SJSA1 (cell line): Measurements from ENCODE around the gene PTPDC1. TPM values are rescaled to one million over a fixed set of nuclear protein-coding genes. Genes with fewer than 3 reads are reported as not detected.
A peak's percentile ranks its signal among the peaks of the same experiment; 100 is the strongest.

Source experiments
- DNase-seq, 2 experiments: peaks; one replicate each; pipeline ENCODE4 v3.0.0-alpha.2; 2015 to 2020; ENCODE audit warnings: low spot score in 2 of 2, low read depth in 1 of 2
- H3K27ac ChIP-seq: fragments of 250-450 bp; sonication (Bioruptor Pico); 2 replicates; pipeline ENCODE4 v1.5.1; 2020; ENCODE audit warnings: mild to moderate bottlenecking, moderate library complexity
- H3K27me3 ChIP-seq: fragments of 250-450 bp; sonication (Bioruptor Pico); replicated peaks from 2 replicates; pipeline ENCODE4 v1.5.1; 2020; ENCODE audit warnings: mild to moderate bottlenecking, moderate library complexity
- H3K36me3 ChIP-seq: fragments of 250-450 bp; sonication (Bioruptor Pico); 2 replicates; pipeline ENCODE4 v1.5.1; 2020; ENCODE audit warnings: mild to moderate bottlenecking
- H3K4me1 ChIP-seq: fragments of 250-450 bp; sonication (Bioruptor Pico); replicated peaks from 2 replicates; pipeline ENCODE4 v1.6.1; 2021; ENCODE audit warnings: mild to moderate bottlenecking
- H3K4me3 ChIP-seq: fragments of 250-450 bp; sonication (Bioruptor Pico); 2 replicates; pipeline ENCODE4 v1.5.1; 2020; ENCODE audit warnings: mild to moderate bottlenecking
- H3K9me3 ChIP-seq: fragments of 250-450 bp; sonication (Bioruptor Pico); replicated peaks from 2 replicates; pipeline ENCODE4 v1.5.1; 2020; ENCODE audit warnings: mild to moderate bottlenecking
- total RNA-seq: library from RNA; depleted of rRNA; stranded (reverse); fragments of >200 nt; shearing (Covaris generic); gene quantifications from 2 replicates; pipeline ENCODE4 v1.2.3, GENCODE V29; 2014; rRNA removed

The PTPDC1 gene
- 7.7 and 12.0 TPM in 2 replicates for total RNA-seq

DNA sequence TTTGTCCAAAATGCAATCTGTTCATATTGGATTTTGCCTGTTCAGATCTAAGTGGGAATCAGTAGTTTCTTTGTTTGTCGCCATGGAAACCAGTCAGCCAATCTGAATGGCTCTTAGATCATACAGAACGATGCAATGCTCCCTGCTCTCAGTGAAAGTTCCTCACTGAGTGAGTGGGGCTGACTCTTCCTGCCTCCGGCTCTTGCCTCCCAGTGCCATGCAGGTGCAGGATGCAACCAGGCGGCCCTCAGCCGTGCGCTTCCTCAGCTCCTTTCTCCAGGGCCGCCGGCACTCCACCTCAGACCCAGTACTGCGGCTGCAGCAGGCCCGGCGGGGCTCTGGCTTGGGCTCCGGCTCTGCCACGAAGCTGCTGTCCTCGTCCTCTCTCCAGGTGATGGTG is at the start of gene PTPDC1:
Gene PTPDC1 (plus strand): TSS at position 151 of the 400 bp plus-strand sequence. CDS start 67 bp downstream, at position 218.
- H3K4me1 ChIP-seq, result no peaks in the 10 kb centered on the region
- 0 out of 2 replicates have a peak, but pooled peaks cover 5% of the 10 kb centered on the region for H3K36me3 ChIP-seq
- H3K27me3 ChIP-seq, result no peaks in the 10 kb centered on the region
- no peaks in the 10 kb centered on the region for H3K9me3 ChIP-seq
- H3K27ac ChIP-seq, result no peak within 1 kb of the TSS
- no peak within 1 kb of the TSS for H3K4me3 ChIP-seq
- no peak for DNase-seq

DNA sequence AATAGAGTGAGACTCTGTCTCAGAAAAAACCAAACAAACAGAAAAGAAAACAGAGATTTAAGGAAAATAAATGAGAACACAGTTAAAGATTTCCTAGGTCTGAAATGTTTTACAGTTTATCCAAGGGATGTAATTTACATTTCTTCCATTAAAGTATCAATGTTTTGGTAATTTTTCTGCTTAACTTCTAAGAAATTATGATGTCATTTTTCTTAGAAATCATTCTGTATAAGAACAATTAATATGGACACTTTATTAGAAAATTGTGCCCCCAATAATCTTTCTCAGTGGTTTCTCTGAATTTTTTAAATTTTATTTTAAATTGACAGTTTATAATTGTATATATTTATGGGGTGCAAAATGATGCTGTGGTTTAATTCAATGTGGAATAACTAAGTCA is 49.8 kb upstream of the PTPDC1 start:
- Histone ChIP-seq H3K9me3 (no peaks in the 10 kb centered on the region), H3K4me3 (no peak overlapping the region), H3K27me3 (no peaks in the 10 kb centered on the region), H3K4me1 (peaks cover 11% of the 10 kb centered on the region), H3K27ac (no peak overlapping the region), H3K36me3 (peaks cover 9% of the 10 kb centered on the region; the same call in 1 of the 2 replicates)
- no peak for DNase-seq

DNA sequence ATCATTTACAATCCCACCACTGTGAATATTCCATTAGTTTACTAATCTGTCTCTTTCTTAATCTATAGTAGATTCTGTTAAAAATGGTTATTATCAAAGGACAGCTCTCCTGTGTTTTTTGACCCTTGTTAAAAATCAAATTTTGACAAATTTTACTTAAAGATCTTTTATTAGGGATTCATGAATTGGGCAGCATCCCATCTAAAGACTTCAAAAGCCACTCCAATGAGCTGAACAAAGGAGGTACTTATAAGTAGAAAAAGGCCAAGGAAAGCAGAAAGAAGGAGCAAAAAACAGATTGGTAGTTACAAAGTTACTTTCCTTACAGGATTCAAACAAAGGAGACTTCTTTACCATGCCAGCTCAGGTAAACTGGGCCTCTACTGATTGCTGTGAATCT is 44.5 kb upstream of the PTPDC1 start:
- Histone ChIP-seq H3K4me3 (no peak overlapping the region), H3K9me3 (no peaks in the 10 kb centered on the region)

GRCh38 chr9:94042516-94043360 is 41.5 kb upstream of the PTPDC1 start:
- H3K36me3 ChIP-seq, result no peaks in the 10 kb centered on the region
- H3K4me1 ChIP-seq, result peaks cover 4% of the 10 kb centered on the region
- DNase-seq, result no peak
- H3K27me3 ChIP-seq, result no peaks in the 10 kb centered on the region
- H3K27ac ChIP-seq, result no peak overlapping the region
- no peaks in the 10 kb centered on the region for H3K9me3 ChIP-seq
- no peak overlapping the region for H3K4me3 ChIP-seq

More for the DNA sequence above, 44.5 kb upstream of the PTPDC1 start:
- H3K4me1 ChIP-seq, result peaks cover 4% of the 10 kb centered on the region
- H3K36me3 ChIP-seq, result no peaks in the 10 kb centered on the region
- H3K27ac ChIP-seq, result no peak overlapping the region
- no peak for DNase-seq
- H3K27me3 ChIP-seq, result no peaks in the 10 kb centered on the region

DNA sequence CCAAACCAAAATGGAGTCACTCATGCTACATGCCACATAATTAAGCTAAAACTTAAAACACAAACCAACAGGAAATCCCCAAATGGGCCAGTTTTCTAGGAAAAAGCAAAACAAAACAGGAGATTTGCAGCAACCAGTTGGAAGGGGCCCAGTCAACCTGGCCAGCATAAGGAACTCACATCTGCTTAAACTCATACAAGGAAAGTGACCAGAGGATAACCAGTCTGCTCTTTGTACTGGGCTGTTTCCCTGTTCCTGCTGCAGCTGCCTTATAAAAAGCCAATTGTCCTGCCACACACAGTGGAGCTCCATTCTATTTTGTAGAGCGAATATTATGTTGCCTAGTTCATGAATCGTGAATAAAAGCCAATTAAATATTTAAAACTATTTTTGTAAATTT is 29.5 kb upstream of the PTPDC1 start:
- H3K27ac ChIP-seq, result no peak overlapping the region
- H3K27me3 ChIP-seq, result no peaks in the 10 kb centered on the region
- no peak overlapping the region for H3K4me3 ChIP-seq
- H3K4me1 ChIP-seq, result peaks cover 11% of the 10 kb centered on the region
- DNase-seq, result no peak
- H3K9me3 ChIP-seq, result no peaks in the 10 kb centered on the region
- no peaks in the 10 kb centered on the region for H3K36me3 ChIP-seq

DNA sequence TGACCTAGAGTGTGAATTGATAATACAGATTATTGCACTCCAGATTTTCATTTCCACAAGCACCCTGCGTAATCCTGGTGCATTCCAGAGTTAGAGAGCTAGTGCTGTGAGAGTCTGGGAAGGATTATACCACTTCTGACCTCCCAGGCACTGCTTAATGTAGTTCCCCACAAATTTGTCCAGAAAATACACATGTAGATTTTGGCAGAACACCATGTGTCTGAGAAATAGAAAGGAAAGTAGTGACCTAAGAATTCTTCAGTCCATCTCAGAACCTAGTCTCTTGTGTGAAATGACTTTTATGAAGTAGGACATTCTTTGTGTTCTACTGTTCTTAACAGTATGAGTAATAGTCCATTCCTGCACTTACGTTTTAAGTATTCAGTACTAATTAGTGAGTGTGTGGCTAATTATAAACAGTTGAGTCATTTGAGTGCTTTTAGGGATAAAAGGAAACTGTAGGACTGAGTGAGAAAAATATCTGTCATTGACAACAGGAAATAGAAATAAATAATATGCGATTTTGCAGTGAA is 27.8 kb upstream of the PTPDC1 start:
- peak in 1 of 2 experiments; percentile 46 for DNase-seq
- Histone ChIP-seq H3K27ac (peak overlapping the region; percentile 16), H3K36me3 (no peaks in the 10 kb centered on the region), H3K4me1 (peaks cover 11% of the 10 kb centered on the region), H3K4me3 (no peak overlapping the region), H3K9me3 (no peaks in the 10 kb centered on the region), H3K27me3 (no peaks in the 10 kb centered on the region)

- no peak overlapping the region for H3K27ac ChIP-seq
- H3K36me3 ChIP-seq, result no peaks in the 10 kb centered on the region
- H3K9me3 ChIP-seq, result no peaks in the 10 kb centered on the region
- no peaks in the 10 kb centered on the region for H3K27me3 ChIP-seq
- peaks cover 11% of the 10 kb centered on the region for H3K4me1 ChIP-seq
- H3K4me3 ChIP-seq, result no peak overlapping the region
- DNase-seq, result no peak
These were observed 26.3 kb upstream of the PTPDC1 start for GRCh38 chr9:94057918-94058317.

GRCh38 chr9:94061864-94062263 is 22.4 kb upstream of the PTPDC1 start:
- H3K36me3 ChIP-seq, result no peaks in the 10 kb centered on the region
- DNase-seq, result no peak
- peaks cover 3% of the 10 kb centered on the region; the same call in 1 of the 2 replicates for H3K4me1 ChIP-seq
- no peak overlapping the region for H3K4me3 ChIP-seq
- no peaks in the 10 kb centered on the region for H3K9me3 ChIP-seq
- H3K27me3 ChIP-seq, result no peaks in the 10 kb centered on the region
- no peak overlapping the region for H3K27ac ChIP-seq

GRCh38 chr9:94065535-94065961 is 18.7 kb upstream of the PTPDC1 start:
- H3K36me3 ChIP-seq, result peaks cover under 1% of the 10 kb centered on the region; the same call in 1 of the 2 replicates
- peak; percentile 53 to 61 for DNase-seq
- H3K4me1 ChIP-seq, result peaks cover 3% of the 10 kb centered on the region; the same call in 1 of the 2 replicates
- no peaks in the 10 kb centered on the region for H3K9me3 ChIP-seq
- H3K4me3 ChIP-seq, result no peak overlapping the region
- no peaks in the 10 kb centered on the region for H3K27me3 ChIP-seq
- no peak overlapping the region for H3K27ac ChIP-seq

- H3K9me3 ChIP-seq, result no peaks in the 10 kb centered on the region
- H3K4me1 ChIP-seq, result peaks cover 3% of the 10 kb centered on the region; the same call in 1 of the 2 replicates
- no peak overlapping the region for H3K27ac ChIP-seq
- H3K4me3 ChIP-seq, result no peak overlapping the region
- peaks cover 4% of the 10 kb centered on the region for H3K36me3 ChIP-seq
- no peak for DNase-seq
- no peaks in the 10 kb centered on the region for H3K27me3 ChIP-seq
These were observed 16.0 kb upstream of the PTPDC1 start for GRCh38 chr9:94068257-94068656.

- Histone ChIP-seq H3K27ac (no peak overlapping the region), H3K4me3 (no peak overlapping the region), H3K27me3 (no peaks in the 10 kb centered on the region), H3K36me3 (no peaks in the 10 kb centered on the region; the same call in 1 of the 2 replicates), H3K4me1 (no peaks in the 10 kb centered on the region; the same call in 1 of the 2 replicates), H3K9me3 (no peaks in the 10 kb centered on the region)
- DNase-seq, result no peak
These were observed 7.7 kb upstream of the PTPDC1 start for GRCh38 chr9:94076557-94076956.

DNA sequence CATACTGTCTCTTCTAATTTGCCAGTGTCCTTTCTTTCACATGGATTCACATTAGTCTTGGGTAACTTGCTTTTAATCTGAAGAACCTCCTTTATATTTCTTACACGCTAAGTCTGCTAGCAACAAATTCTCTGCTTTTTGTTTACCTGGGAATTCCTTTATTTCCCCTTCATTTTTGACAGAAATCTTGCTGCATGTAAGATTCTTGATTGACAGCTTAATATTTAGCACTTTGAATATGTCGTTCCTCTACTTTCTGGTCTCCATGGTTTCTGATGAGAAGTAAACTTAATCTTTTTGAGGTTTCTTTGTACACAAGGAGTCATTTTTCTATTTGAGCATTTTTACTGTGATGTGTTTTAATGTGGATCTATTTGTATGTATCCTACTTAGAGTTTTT is 6.2 kb upstream of the PTPDC1 start:
- Histone ChIP-seq H3K27me3 (no peaks in the 10 kb centered on the region), H3K4me1 (no peaks in the 10 kb centered on the region; the same call in 1 of the 2 replicates), H3K9me3 (no peaks in the 10 kb centered on the region), H3K36me3 (no peaks in the 10 kb centered on the region), H3K27ac (no peak overlapping the region), H3K4me3 (no peak overlapping the region)
- no peak for DNase-seq

DNA sequence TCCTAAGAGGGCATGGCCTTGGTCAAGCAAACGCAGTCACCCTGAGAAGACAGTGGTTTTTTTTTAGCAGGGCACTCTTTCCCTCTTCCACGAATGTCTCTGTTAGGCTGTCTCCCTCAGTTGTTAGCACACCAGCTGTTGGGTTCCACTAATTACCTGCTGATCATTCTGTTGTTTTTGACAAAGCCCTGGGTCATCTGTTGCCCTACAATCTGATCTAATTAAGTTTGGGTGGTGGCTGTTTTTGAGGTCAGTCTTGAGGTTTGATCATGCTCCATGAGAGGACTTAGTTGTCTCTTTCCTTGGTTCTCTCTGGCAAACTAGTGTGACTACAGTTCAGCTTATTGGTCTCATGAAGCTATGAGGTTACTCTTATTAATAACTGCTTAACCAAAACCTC is 5.0 kb upstream of the PTPDC1 start:
- no peaks in the 10 kb centered on the region for H3K27me3 ChIP-seq
- no peak for DNase-seq
- no peak overlapping the region for H3K27ac ChIP-seq
- no peaks in the 10 kb centered on the region; the same call in 1 of the 2 replicates for H3K4me1 ChIP-seq
- H3K9me3 ChIP-seq, result no peaks in the 10 kb centered on the region
- no peak overlapping the region for H3K4me3 ChIP-seq
- H3K36me3 ChIP-seq, result no peaks in the 10 kb centered on the region

DNA sequence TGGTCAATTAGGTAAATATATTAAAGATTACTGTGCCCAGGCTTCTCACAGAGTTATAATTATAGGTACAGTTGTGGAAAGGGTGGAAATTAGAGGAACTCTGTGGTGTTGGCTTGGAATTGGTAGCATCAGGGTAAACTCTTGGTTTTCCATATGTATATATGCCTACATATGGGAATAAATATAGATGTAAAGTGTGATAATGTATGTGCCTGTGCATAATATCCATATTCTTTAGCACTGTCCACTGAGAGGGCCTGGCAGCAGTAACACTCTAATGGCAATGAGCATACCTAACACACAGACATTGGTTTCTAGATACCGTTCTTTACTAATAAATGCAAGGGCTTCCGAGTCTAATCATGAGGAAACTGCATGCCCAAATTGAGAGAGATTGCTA is 4.0 kb upstream of the PTPDC1 start:
- DNase-seq, result no peak
- Histone ChIP-seq H3K9me3 (no peaks in the 10 kb centered on the region), H3K27ac (no peak overlapping the region), H3K27me3 (no peaks in the 10 kb centered on the region), H3K4me1 (no peaks in the 10 kb centered on the region; the same call in 1 of the 2 replicates), H3K36me3 (no peaks in the 10 kb centered on the region), H3K4me3 (no peak overlapping the region)
